WTC11 (cell line): ENCODE measurements around the gene CADM2. TPM values are rescaled to one million over a fixed set of nuclear protein-coding genes. Genes with fewer than 3 reads are reported as not detected.

Experiments
- ATAC-seq: fragments of 200-7000 bp; cut with Tn5 transposase; 2 replicates; pipeline ENCODE4 v1.10.0; 2021; ENCODE audit warnings: mild to moderate bottlenecking, moderate library complexity
- CTCF ChIA-PET: fragments of 300-600 bp; sonication (Branson Sonifier 250); formaldehyde crosslinking; loops from one replicate; lab custom pipeline; 2021; ENCODE audit warnings: antibody characterized with exemption; lab: Charles Lee
- POLR2A ChIA-PET: fragments of 350-600 bp; sonication (Branson Sonifier 250); formaldehyde crosslinking; loops from one replicate; lab custom pipeline; 2021; ENCODE audit warnings: antibody characterized with exemption; lab: Charles Lee
- DNase-seq: peaks from one replicate; pipeline ENCODE4 v3.0.0; 2021; ENCODE audit warnings: low spot score
- H3K27ac Mint-ChIP-seq: 2 replicates; pipeline ENCODE4 v1.8.0; 2021; ENCODE audit warnings: mixed read lengths
- H3K27me3 Mint-ChIP-seq: 2 replicates; pipeline ENCODE4 v1.8.0; 2021; ENCODE audit warnings: low read depth, mild to moderate bottlenecking, moderate library complexity, mixed read lengths
- H3K36me3 Mint-ChIP-seq: 2 replicates; pipeline ENCODE4 v1.8.0; 2021; ENCODE audit warnings: mixed read lengths
- H3K4me1 Mint-ChIP-seq: 2 replicates; pipeline ENCODE4 v1.8.0; 2022; ENCODE audit warnings: mixed read lengths
- H3K4me3 Mint-ChIP-seq: 2 replicates; pipeline ENCODE4 v1.8.0; 2021; ENCODE audit warnings: mild to moderate bottlenecking, moderate library complexity, mixed read lengths
- H3K9me3 Mint-ChIP-seq: 2 replicates; pipeline ENCODE4 v1.8.0; 2021; ENCODE audit warnings: mixed read lengths
- AR ChIP-seq: fragments of 250-450 bp; sonication (Bioruptor Pico); IDR thresholded peaks from 2 replicates; pipeline ENCODE4 v1.9.0; 2021; ENCODE audit warnings: mild to moderate bottlenecking
- ARID4B ChIP-seq: sonication (generic); formaldehyde crosslinking; IDR thresholded peaks from 2 replicates; pipeline ENCODE4 v1.8.0; 2023; ENCODE audit warnings: missing genetic modification reagents, mild to moderate bottlenecking, borderline replicate concordance
- ATF6 ChIP-seq: sonication (generic); formaldehyde crosslinking; IDR thresholded peaks from 2 replicates; pipeline ENCODE4 v1.8.1; 2023; ENCODE audit warnings: mild to moderate bottlenecking, missing genetic modification reagents
- CTCF ChIP-seq: fragments of 200-600 bp; IDR thresholded peaks from 2 replicates; pipeline ENCODE4 v1.8.0; 2022; ENCODE audit warnings: antibody characterized with exemption
- E2F1 ChIP-seq: sonication (generic); formaldehyde crosslinking; IDR thresholded peaks from 2 replicates; pipeline ENCODE4 v1.8.0; 2022; ENCODE audit warnings: mild to moderate bottlenecking, missing genetic modification reagents
- FOXJ3 ChIP-seq: sonication (generic); formaldehyde crosslinking; IDR thresholded peaks from 2 replicates; pipeline ENCODE4 v1.9.0; 2021; ENCODE audit warnings: missing genetic modification reagents, mild to moderate bottlenecking, borderline replicate concordance
- NFATC4 ChIP-seq: fragments of 250-450 bp; sonication (Bioruptor Pico); IDR thresholded peaks from 2 replicates; pipeline ENCODE4 v1.9.0; 2021; ENCODE audit warnings: mild to moderate bottlenecking
- NFYB ChIP-seq: sonication (generic); formaldehyde crosslinking; conservative IDR thresholded peaks from 2 replicates; pipeline ENCODE4 v1.8.0; 2022; ENCODE audit warnings: low read depth, missing genetic modification reagents
- NR3C1 ChIP-seq: sonication (generic); formaldehyde crosslinking; conservative IDR thresholded peaks from 2 replicates; pipeline ENCODE4 v1.8.1; 2023; ENCODE audit warnings: low read depth, mild to moderate bottlenecking, missing genetic modification reagents
- RORB ChIP-seq: fragments of 250-450 bp; sonication (Bioruptor Pico); IDR thresholded peaks from 2 replicates; pipeline ENCODE4 v1.9.0; 2021; ENCODE audit warnings: mild to moderate bottlenecking
- USF1 ChIP-seq: sonication (generic); formaldehyde crosslinking; IDR thresholded peaks from 2 replicates; pipeline ENCODE4 v1.8.0; 2022; ENCODE audit warnings: mild to moderate bottlenecking, missing genetic modification reagents
- USF2 ChIP-seq: sonication (generic); formaldehyde crosslinking; IDR thresholded peaks from 2 replicates; pipeline ENCODE4 v1.8.1; 2023; ENCODE audit warnings: mild to moderate bottlenecking, missing genetic modification reagents, moderate library complexity
- ZNF317 ChIP-seq: sonication (generic); formaldehyde crosslinking; IDR thresholded peaks from 2 replicates; pipeline ENCODE4 v1.8.1; 2023; ENCODE audit warnings: low read depth, mild to moderate bottlenecking, moderate library complexity, missing genetic modification reagents, borderline replicate concordance
- ZNF416 ChIP-seq: fragments of 250-450 bp; sonication (Bioruptor Pico); IDR thresholded peaks from 2 replicates; pipeline ENCODE4 v1.9.0; 2021; ENCODE audit warnings: mild to moderate bottlenecking, inconsistent platforms
- ZNF423 ChIP-seq: fragments of 250-450 bp; sonication (Bioruptor Pico); IDR thresholded peaks from 2 replicates; pipeline ENCODE4 v2.1.2; 2022; ENCODE audit warnings: mild to moderate bottlenecking, moderate library complexity
- ZNF532 ChIP-seq: fragments of 250-450 bp; sonication (Bioruptor Pico); IDR thresholded peaks from 2 replicates; pipeline ENCODE4 v1.9.0; 2021; ENCODE audit warnings: mild to moderate bottlenecking, borderline replicate concordance
- total RNA-seq: library from RNA; stranded (reverse); gene quantifications from 3 replicates; pipeline ENCODE4 v1.2.3, GENCODE V29; 2021

Gene CADM2
- total RNA-seq, 1 experiment from 2014 or later = 18.8 TPM

GRCh38 chr3:85652360-85652759, 693.6 kb downstream of the CADM2 start:
- ATAC-seq (no peak), DNase-seq (no peak)
- no peaks in the 10 kb centered on the region for H3K9me3 Mint-ChIP-seq
- POLR2A ChIA-PET = no interaction called here
- no peaks in the 10 kb centered on the region for H3K27me3 Mint-ChIP-seq
- H3K4me3 Mint-ChIP-seq = no peak overlapping the region
- H3K4me1 Mint-ChIP-seq = no peaks in the 10 kb centered on the region; the same call in 1 of the 2 replicates
- no peak for TF ChIP-seq CTCF
- TF ChIP-seq, all 79 proteins: peak for 0
- CTCF ChIA-PET = no interaction called here
- H3K36me3 Mint-ChIP-seq = no peaks in the 10 kb centered on the region
- H3K27ac Mint-ChIP-seq = no peak overlapping the region

- no peak for DNase-seq
- Mint-ChIP-seq H3K4me1 (peaks cover under 1% of the 10 kb centered on the region; the same call in 1 of the 2 replicates), H3K27me3 (no peaks in the 10 kb centered on the region), H3K4me3 (no peak overlapping the region), H3K27ac (no peak overlapping the region), H3K36me3 (no peaks in the 10 kb centered on the region), H3K9me3 (no peaks in the 10 kb centered on the region)
- CTCF ChIA-PET = no interaction called here
- POLR2A ChIA-PET = interaction anchor here (0.8 kb wide), 1 partner anchor 11 kb away, joined by 3 read pairs; no protein-coding TSS in a partner anchor
- ATAC-seq = no peak
- TF ChIP-seq USF1 (CRISPR knock-in tag) = no peak
- TF ChIP-seq RORB (CRISPR knock-in tag) = no peak
- no peak for TF ChIP-seq ZNF423
- TF ChIP-seq FOXJ3 (CRISPR knock-in tag) = no peak
- TF ChIP-seq ATF6 (CRISPR knock-in tag) = no peak
- no peak for TF ChIP-seq NFATC4 (CRISPR knock-in tag)
- no peak for TF ChIP-seq ZNF317
- no peak for TF ChIP-seq NR3C1 (CRISPR knock-in tag)
- TF ChIP-seq AR (CRISPR knock-in tag) = no peak
- TF ChIP-seq NFYB = no peak
- TF ChIP-seq USF2 (CRISPR knock-in tag) = no peak
- TF ChIP-seq E2F1 = no peak
- no peak for TF ChIP-seq ZNF416 (CRISPR knock-in tag)
- TF ChIP-seq ARID4B (CRISPR knock-in tag) = no peak
- TF ChIP-seq ZNF532 (CRISPR knock-in tag) = no peak
Observed at GRCh38 chr3:85660451-85660850, 701.7 kb downstream of the CADM2 start.
